DMS79 (cell line): ENCODE measurements around the gene RAD54L.
A peak's percentile ranks its signal among the peaks of the same experiment; 100 is the strongest.
"Not testable (repeated sequence)": the region's sequence is repeated elsewhere in the genome, so short reads cannot be mapped to it uniquely, and the experiment has no call there.

Experiments used
- DNase-seq: peaks from one replicate; lab custom pipeline; 2025; lab: John Stamatoyannopoulos, UW

The RAD54L gene

GRCh38 chr1:46285730-46286477 is 38.3 kb downstream of the RAD54L start:
- peak; percentile 87 for DNase-seq

GRCh38 chr1:46288485-46289133 is 41.0 kb downstream of the RAD54L start:
- no peak for DNase-seq

- DNase-seq = no peak
Observed at GRCh38 chr1:46289134-46289494, 41.6 kb downstream of the RAD54L start.

GRCh38 chr1:46289976-46290375 is 42.4 kb downstream of the RAD54L start:
- no peak for DNase-seq

GRCh38 chr1:46295306-46295705 is 47.7 kb downstream of the RAD54L start:
- DNase-seq = no peak

- no peak for DNase-seq
Observed at GRCh38 chr1:46298387-46298786, 50.8 kb downstream of the RAD54L start.

- DNase-seq = no peak
Observed at GRCh38 chr1:46300673-46301405, 53.3 kb downstream of the RAD54L start.

- no peak for DNase-seq
Observed at GRCh38 chr1:46301406-46301807, 53.8 kb downstream of the RAD54L start.

GRCh38 chr1:46301808-46302640 is 54.5 kb downstream of the RAD54L start:
- DNase-seq = peak; percentile 17

GRCh38 chr1:46302641-46303037 is 55.1 kb downstream of the RAD54L start:
- DNase-seq = peak; percentile 10

GRCh38 chr1:46303038-46303871 is 55.7 kb downstream of the RAD54L start, which contains the start of the genes LRRC41 and UQCRH:
Gene LRRC41 (minus strand): TSS chr1:46303616. CDS start chr1:46303322, 294 bp downstream.
Gene UQCRH (plus strand): TSS chr1:46303698. CDS start chr1:46303767, 69 bp downstream.
- DNase-seq = peak; percentile 97

GRCh38 chr1:46303872-46304326 is 56.3 kb downstream of the RAD54L start:
- no peak for DNase-seq

GRCh38 chr1:46306159-46306530 is 58.6 kb downstream of the RAD54L start:
- no peak for DNase-seq

GRCh38 chr1:46309401-46310159 is 62.0 kb downstream of the RAD54L start:
- no peak for DNase-seq

- no peak for DNase-seq
Observed at GRCh38 chr1:46310321-46310720, 62.8 kb downstream of the RAD54L start.

- DNase-seq = no peak
Observed at GRCh38 chr1:46315669-46316403, 68.3 kb downstream of the RAD54L start.

GRCh38 chr1:46317323-46317722 is 69.8 kb downstream of the RAD54L start:
- no peak for DNase-seq

- not testable (repeated sequence) for DNase-seq
Observed at GRCh38 chr1:46319301-46319700, 71.7 kb downstream of the RAD54L start.
